GM18517 (cell line): Measurements from ENCODE around the gene GAK.
"Not testable (repeated sequence)": the region's sequence is repeated elsewhere in the genome, so short reads cannot be mapped to it uniquely, and the experiment has no call there.

Experiments used
- ATAC-seq: cut with Tn5 transposase; IDR thresholded peaks from one replicate; pipeline ENCODE4 v1.9.1; 2021; ENCODE audit warnings: mild to moderate bottlenecking, moderate library complexity; ENCODE audit not compliant: unreplicated experiment

GAK gene

DNA sequence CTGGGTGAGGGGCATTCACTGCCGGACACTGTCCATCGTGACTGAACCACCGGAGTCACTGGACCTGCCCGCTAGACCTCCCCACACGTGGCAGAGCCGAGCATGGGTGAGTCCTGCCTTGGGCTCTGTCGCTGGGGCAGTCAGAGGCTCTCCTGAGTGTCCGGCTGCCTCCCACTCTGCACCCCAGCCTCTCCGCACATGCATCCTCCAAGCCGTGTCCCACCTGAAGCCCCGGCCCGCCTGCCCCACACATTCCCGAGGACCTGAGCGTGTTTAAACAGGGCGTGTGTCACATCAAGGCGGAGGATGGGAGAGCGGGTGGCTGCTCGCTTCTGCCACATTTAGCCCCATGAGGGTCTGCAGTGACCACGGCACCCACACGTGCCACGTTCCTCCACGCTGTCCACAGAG, 110.9 kb downstream of the GAK start:
- no peak for ATAC-seq

- ATAC-seq, result no peak
Observed at GRCh38 chr4:820230-821172, 111.6 kb downstream of the GAK start.

GRCh38 chr4:819401-820229, 112.5 kb downstream of the GAK start:
- no peak for ATAC-seq

DNA sequence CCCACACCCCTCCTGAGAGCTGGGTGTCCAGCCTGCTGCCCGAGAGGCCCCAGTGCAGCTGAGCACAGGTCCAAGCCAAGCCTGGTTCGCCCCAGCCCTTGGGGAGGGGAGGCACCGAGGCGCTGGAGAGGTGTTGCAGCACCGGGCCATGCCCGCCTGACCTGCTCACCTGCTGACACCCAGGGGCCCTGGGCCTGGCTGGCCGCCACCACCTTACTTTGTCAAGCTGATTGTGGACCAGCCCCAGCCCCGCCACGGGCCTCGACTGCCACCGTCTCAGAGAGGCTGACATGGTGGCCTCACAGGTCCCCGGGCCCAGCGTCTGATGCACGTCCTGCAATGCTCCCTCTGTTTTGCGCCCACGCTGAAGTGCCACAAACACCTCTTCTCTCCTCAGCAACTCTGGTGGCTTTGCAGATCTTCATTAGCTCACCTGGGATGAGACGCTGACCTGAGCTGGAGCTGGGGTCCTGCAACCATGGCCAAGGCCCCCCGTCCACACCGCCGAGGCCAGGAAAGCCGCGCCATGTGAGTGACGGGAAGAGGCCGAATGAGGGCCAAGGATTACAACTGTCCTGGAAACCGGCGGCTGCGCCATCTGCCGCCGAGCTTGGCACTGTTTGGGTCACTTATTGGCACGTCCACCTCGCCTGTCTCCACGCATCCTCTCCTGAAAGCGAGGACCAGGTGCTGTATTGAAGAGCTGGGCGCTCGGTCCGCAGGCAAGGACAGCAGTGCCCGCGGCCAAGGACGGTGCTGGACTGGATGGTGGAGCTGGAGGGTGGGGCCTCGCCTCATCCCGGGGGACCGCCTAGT, 113.8 kb downstream of the GAK start:
- no peak for ATAC-seq

GRCh38 chr4:815464-816146, 116.5 kb downstream of the GAK start:
- no peak for ATAC-seq

DNA sequence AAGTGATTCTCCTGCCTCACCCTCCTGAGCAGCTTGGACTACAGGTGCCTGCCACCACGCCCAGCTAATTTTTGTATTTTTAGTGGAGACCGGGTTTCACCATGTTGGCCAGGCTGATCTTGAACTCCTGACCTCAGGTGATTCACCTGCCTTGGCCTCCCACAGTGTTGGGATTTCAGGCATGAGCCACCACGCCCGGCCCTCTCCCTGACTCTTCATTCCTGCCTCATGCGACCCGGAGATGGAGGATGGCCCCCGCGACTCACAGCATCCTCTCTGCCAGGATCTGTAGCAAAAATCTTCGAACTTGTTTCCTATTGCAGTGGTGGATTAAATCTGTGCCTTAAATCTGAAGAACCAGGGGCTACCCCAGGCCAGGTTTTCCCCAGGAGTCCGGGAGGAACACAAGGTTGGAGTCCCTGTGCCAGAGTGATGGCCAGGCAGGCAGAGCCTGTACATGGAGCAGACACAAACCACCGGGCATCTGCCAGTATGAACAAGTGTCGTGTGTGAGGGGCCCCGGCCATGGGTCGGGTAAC, 117.7 kb downstream of the GAK start:
- ATAC-seq, result no peak

- no peak for ATAC-seq
Observed at GRCh38 chr4:813900-814299, 118.2 kb downstream of the GAK start.

- ATAC-seq, result no peak
Observed at GRCh38 chr4:808860-809570, 123.1 kb downstream of the GAK start.

DNA sequence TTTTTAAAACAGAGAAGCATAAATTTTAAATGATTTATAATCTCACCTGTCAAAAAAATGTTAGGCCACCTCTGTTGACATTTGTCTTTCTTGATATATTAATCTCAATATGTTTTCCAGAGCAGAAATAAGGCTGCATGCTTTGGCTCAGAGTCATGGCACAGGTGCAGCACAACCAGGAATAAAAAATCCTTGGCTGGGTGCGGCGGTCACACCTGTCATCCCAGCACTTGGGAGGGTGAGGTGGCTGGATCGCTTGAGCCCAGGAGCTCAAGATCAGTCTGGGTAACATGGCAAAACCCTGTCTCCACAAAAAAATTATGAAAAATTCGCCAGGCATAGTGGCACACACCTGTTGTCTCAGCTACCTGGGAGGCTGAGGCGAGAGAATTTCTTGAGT, 124.3 kb downstream of the GAK start:
- no peak for ATAC-seq

DNA sequence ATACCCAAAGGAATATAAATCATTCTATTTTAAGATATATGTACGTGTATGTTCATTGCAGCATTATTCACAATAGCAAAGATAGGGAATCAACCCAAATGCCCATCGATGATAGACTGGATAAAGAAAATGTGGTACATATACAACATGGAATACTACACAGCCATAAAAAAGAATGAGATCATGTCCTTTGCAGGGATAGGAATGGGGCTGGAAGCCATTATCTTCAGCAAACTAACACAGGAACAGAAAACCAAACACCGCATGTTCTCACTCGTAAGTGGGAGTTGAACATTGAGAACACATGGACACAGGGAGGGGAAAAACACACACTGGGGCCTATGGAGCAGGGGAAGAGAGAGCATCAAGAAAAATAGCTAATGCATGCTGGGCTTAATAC, 125.1 kb downstream of the GAK start:
- ATAC-seq, result not testable (repeated sequence)

DNA sequence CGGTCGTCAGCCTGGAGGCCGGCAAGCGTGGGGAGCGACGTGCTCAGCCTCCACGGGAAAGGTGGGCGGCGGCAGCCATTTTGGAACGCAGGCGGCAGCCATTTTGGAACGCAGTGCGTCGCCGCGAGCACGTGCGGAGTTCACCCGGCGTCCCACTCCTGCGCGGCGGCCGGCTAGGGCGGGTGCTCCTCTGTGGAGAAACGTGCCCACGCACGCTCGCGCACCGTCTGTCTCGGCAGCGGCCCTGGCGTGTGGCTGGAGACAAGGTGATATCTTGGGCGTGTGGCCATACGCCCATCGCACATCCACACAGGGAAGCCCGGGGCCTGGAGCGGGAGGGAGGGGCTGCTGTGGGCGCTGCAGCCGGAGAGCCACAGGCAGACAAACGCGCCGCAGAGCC, 127.3 kb downstream of the GAK start:
- ATAC-seq, result no peak

GRCh38 chr4:803884-804283, 128.2 kb downstream of the GAK start:
- ATAC-seq, result no peak

DNA sequence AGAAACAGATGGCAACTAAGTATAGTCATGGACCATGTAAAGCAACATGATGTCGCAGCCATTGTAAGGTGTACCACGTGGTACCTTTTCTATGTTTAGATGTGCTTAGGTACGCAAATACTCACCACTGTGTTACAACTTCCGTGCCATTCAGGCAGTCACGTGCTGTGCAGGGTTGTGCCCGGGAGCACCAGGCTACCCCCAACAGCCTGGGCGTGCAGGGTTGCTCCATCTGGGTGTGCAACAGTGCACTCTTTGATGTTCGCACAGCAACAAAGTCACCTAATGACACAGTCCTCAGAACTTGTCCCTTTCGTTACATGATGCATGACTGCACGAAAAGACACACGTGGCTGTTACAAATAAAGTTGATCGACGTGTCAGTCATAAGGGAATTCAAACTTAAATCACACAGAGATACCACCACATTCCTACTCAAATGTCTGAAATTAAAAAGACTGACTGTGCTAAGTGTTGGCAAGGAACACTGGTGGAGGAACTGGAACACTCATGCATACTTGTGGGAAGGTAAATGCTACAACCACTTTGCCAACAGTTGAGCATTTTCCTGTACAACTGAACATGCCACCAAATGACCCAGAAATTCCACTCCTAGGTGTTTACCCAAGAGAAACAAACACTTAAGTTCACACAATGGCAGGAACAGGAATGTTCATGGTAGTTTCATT, 130.5 kb downstream of the GAK start:
- ATAC-seq, result no peak
